Left renal pelvis (tissue), 4 donors: Measurements from ENCODE around the gene ACTN4. TPM values are rescaled to one million over a fixed set of nuclear protein-coding genes. Genes with fewer than 3 reads are reported as not detected.
"Not testable (repeated sequence)": the region's sequence is repeated elsewhere in the genome, so short reads cannot be mapped to it uniquely, and the experiment has no call there.

ENCODE experiments used
- DNase-seq, 4 donors: peaks; one replicate each; pipeline ENCODE4 v3.0.0-alpha.2; 2013; ENCODE audit warnings: low read depth in 4 of 4, low spot score in 3 of 4
- polyA plus RNA-seq, 4 donors: library from polyadenylated mRNA; unstranded; fragments of 120-200 nt; gene quantifications; one replicate each; pipeline ENCODE4 v1.2.1, GENCODE V29; 2013; ENCODE audit not compliant: insufficient read length in 4 of 4

ACTN4 gene
- polyA plus RNA-seq, 4 donors, result 470 to 694 (median 623) TPM

GRCh38 chr19:38759590-38760003 is 112.1 kb downstream of the ACTN4 start:
- no peak for DNase-seq

GRCh38 chr19:38760805-38761517 is 113.5 kb downstream of the ACTN4 start:
- DNase-seq, result not testable (repeated sequence)

GRCh38 chr19:38761884-38762389 is 114.5 kb downstream of the ACTN4 start:
- DNase-seq, result not testable (repeated sequence)

GRCh38 chr19:38763795-38764220 is 116.4 kb downstream of the ACTN4 start:
- DNase-seq, result no peak

- DNase-seq, result no peak
Measured at GRCh38 chr19:38765214-38765613, 117.8 kb downstream of the ACTN4 start.

- no peak for DNase-seq
Measured at GRCh38 chr19:38766276-38767047, 119.0 kb downstream of the ACTN4 start.

- peak; percentile 45 to 61 (median 54) for DNase-seq
Measured at GRCh38 chr19:38769635-38770211, 122.3 kb downstream of the ACTN4 start.

GRCh38 chr19:38770228-38770948 is 122.9 kb downstream of the ACTN4 start:
- not testable (repeated sequence) for DNase-seq

- not testable (repeated sequence) for DNase-seq
Measured at GRCh38 chr19:38770949-38771275, 123.5 kb downstream of the ACTN4 start.

GRCh38 chr19:38771569-38771968 is 124.1 kb downstream of the ACTN4 start:
- DNase-seq, result not testable (repeated sequence)

- DNase-seq, result no peak
Measured at GRCh38 chr19:38773469-38774177, 126.2 kb downstream of the ACTN4 start, which contains the start of gene LGALS7. Gene LGALS7 (minus strand): TSS chr19:38773517. CDS start chr19:38773492, 25 bp downstream.

- DNase-seq, result no peak
Measured at GRCh38 chr19:38774181-38774950, 126.9 kb downstream of the ACTN4 start.

GRCh38 chr19:38778733-38779132 is 131.3 kb downstream of the ACTN4 start:
- DNase-seq, result no peak

- no peak for DNase-seq
Measured at GRCh38 chr19:38780443-38780842, 133.0 kb downstream of the ACTN4 start.

- DNase-seq, result no peak
Measured at GRCh38 chr19:38781058-38781457, 133.6 kb downstream of the ACTN4 start.
